Astrocyte (in vitro differentiated cells and primary cell): ENCODE results near the gene CLCN7. TPM values are rescaled to one million over a fixed set of nuclear protein-coding genes. Genes with fewer than 3 reads are reported as not detected.

Experiments used
- DNase-seq: peaks from one replicate; pipeline ENCODE4 v3.0.0-alpha.2; 2010; ENCODE audit warnings: low read depth
- FAIRE-seq: peaks from 2 replicates; lab custom pipeline; 2011; peaks lifted over from hg19 to GRCh38; lab: Jason Lieb, UNC
- H2AFZ ChIP-seq: 2 replicates; pipeline ENCODE4 v1.6.0; 2012; ENCODE audit warnings: low read depth, low read length, inconsistent platforms
- H3K27ac ChIP-seq: 2 replicates; pipeline ENCODE4 v1.5.1; 2011; ENCODE audit warnings: low read depth, low read length, inconsistent platforms
- H3K27me3 ChIP-seq: 2 replicates; pipeline ENCODE4 v1.6.0; 2011; ENCODE audit warnings: low read length, inconsistent platforms; ENCODE audit not compliant: insufficient read depth
- H3K36me3 ChIP-seq: 2 replicates; pipeline ENCODE4 v1.5.1; 2011; ENCODE audit warnings: low read length, inconsistent platforms; ENCODE audit not compliant: insufficient read depth
- H3K4me1 ChIP-seq: 2 replicates; pipeline ENCODE4 v1.5.1; 2011; ENCODE audit warnings: low read length, inconsistent platforms; ENCODE audit not compliant: insufficient read depth
- H3K4me2 ChIP-seq: 2 replicates; pipeline ENCODE4 v1.6.0; 2012; ENCODE audit warnings: low read length, inconsistent platforms
- H3K4me3 ChIP-seq: 2 replicates; pipeline ENCODE4 v1.5.1; 2011; ENCODE audit warnings: low read depth, mild to moderate bottlenecking, low read length, inconsistent platforms; ENCODE audit not compliant: insufficient read depth
- H3K79me2 ChIP-seq: 2 replicates; pipeline ENCODE4 v1.6.0; 2012; ENCODE audit warnings: mild to moderate bottlenecking, low read length, inconsistent platforms; ENCODE audit not compliant: insufficient read depth
- H3K9ac ChIP-seq: 2 replicates; pipeline ENCODE4 v1.6.0; 2012; ENCODE audit warnings: mild to moderate bottlenecking, low read length, inconsistent platforms
- H3K9me3 ChIP-seq: 2 replicates; pipeline ENCODE4 v1.5.1; 2012; ENCODE audit warnings: low read depth, mild to moderate bottlenecking, low read length, inconsistent platforms; ENCODE audit not compliant: insufficient read depth
- H4K20me1 ChIP-seq: 2 replicates; pipeline ENCODE4 v1.6.0; 2012; ENCODE audit warnings: low read length, inconsistent platforms; ENCODE audit not compliant: insufficient read depth
- H3K27ac Mint-ChIP-seq: one replicate; pipeline ENCODE4 v1.8.0; 2021; ENCODE audit warnings: mild to moderate bottlenecking, mixed read lengths; ENCODE audit not compliant: unreplicated experiment
- H3K27me3 Mint-ChIP-seq: one replicate; pipeline ENCODE4 v1.8.0; 2021; ENCODE audit warnings: low read depth, mixed read lengths; ENCODE audit not compliant: unreplicated experiment
- H3K36me3 Mint-ChIP-seq: one replicate; pipeline ENCODE4 v1.8.0; 2021; ENCODE audit warnings: low read depth, mixed read lengths; ENCODE audit not compliant: unreplicated experiment
- H3K4me1 Mint-ChIP-seq: one replicate; pipeline ENCODE4 v1.8.0; 2021; ENCODE audit warnings: low read depth, mixed read lengths; ENCODE audit not compliant: unreplicated experiment
- H3K4me3 Mint-ChIP-seq: one replicate; pipeline ENCODE4 v1.8.0; 2021; ENCODE audit warnings: mild to moderate bottlenecking, moderate library complexity, mixed read lengths; ENCODE audit not compliant: unreplicated experiment
- H3K9me3 Mint-ChIP-seq: one replicate; pipeline ENCODE4 v1.8.0; 2021; ENCODE audit warnings: mild to moderate bottlenecking, mixed read lengths; ENCODE audit not compliant: unreplicated experiment
- EZH2 ChIP-seq: IDR thresholded peaks from 2 replicates; pipeline ENCODE4 v1.6.1; 2012; ENCODE audit warnings: mild to moderate bottlenecking, low read length, inconsistent platforms; ENCODE audit not compliant: insufficient read depth
- total RNA-seq: library from RNA; stranded (reverse); gene quantifications from 2 replicates; pipeline ENCODE4 v1.2.1, GENCODE V29; 2021
- TF ChIP-seq, protein P1 (sequence below): IDR thresholded peaks from 2 replicates; pipeline ENCODE4 v1.5.1; 2011; ENCODE audit warnings: low read depth, mild to moderate bottlenecking, inconsistent platforms, low read length, moderate library complexity; ENCODE audit not compliant: insufficient read depth

CLCN7 gene
- total RNA-seq, 1 donor from 2014 or later, result 66.7 TPM

- H4K20me1 ChIP-seq, result peaks cover 4% of the 10 kb centered on the region
- no peak overlapping the region for H3K4me3 Mint-ChIP-seq
- H2AFZ ChIP-seq, result no peak overlapping the region
- H3K79me2 ChIP-seq, result peaks cover 30% of the 10 kb centered on the region
- no peak overlapping the region for H3K9ac ChIP-seq
- H3K27ac Mint-ChIP-seq, result peak overlapping the region; percentile 58
- no peak overlapping the region for H3K4me3 ChIP-seq
- H3K27me3 Mint-ChIP-seq, result no peaks in the 10 kb centered on the region
- no peak overlapping the region for H3K27ac ChIP-seq
- H3K4me1 ChIP-seq, result peaks cover 6% of the 10 kb centered on the region
- H3K4me2 ChIP-seq, result no peak overlapping the region
- no peak for FAIRE-seq
- no peaks in the 10 kb centered on the region for H3K9me3 ChIP-seq
- H3K36me3 Mint-ChIP-seq, result peaks cover 4% of the 10 kb centered on the region
- H3K36me3 ChIP-seq, result no peaks in the 10 kb centered on the region
- no peak for TF ChIP-seq EZH2
- TF ChIP-seq, protein P1, sequence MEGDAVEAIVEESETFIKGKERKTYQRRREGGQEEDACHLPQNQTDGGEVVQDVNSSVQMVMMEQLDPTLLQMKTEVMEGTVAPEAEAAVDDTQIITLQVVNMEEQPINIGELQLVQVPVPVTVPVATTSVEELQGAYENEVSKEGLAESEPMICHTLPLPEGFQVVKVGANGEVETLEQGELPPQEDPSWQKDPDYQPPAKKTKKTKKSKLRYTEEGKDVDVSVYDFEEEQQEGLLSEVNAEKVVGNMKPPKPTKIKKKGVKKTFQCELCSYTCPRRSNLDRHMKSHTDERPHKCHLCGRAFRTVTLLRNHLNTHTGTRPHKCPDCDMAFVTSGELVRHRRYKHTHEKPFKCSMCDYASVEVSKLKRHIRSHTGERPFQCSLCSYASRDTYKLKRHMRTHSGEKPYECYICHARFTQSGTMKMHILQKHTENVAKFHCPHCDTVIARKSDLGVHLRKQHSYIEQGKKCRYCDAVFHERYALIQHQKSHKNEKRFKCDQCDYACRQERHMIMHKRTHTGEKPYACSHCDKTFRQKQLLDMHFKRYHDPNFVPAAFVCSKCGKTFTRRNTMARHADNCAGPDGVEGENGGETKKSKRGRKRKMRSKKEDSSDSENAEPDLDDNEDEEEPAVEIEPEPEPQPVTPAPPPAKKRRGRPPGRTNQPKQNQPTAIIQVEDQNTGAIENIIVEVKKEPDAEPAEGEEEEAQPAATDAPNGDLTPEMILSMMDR, result no peak
- H3K4me1 Mint-ChIP-seq, result peaks cover 8% of the 10 kb centered on the region
- no peaks in the 10 kb centered on the region for H3K27me3 ChIP-seq
- no peaks in the 10 kb centered on the region for H3K9me3 Mint-ChIP-seq
- DNase-seq, result no peak
Observed at GRCh38 chr16:1416521-1416941, 58.3 kb downstream of the CLCN7 start.

- no peaks in the 10 kb centered on the region for H3K9me3 ChIP-seq
- H3K4me3 ChIP-seq, result peak within 1 kb of the TSS; percentile 74
- Mint-ChIP-seq H3K9me3 (no peaks in the 10 kb centered on the region), H3K27me3 (no peaks in the 10 kb centered on the region), H3K4me1 (peaks cover 8% of the 10 kb centered on the region), H3K27ac (peak within 1 kb of the TSS; percentile 83), H3K4me3 (peak within 1 kb of the TSS; percentile 83), H3K36me3 (peaks cover 4% of the 10 kb centered on the region)
- H3K4me1 ChIP-seq, result peaks cover 4% of the 10 kb centered on the region
- TF ChIP-seq, protein P1, result no peak
- no peak for TF ChIP-seq EZH2
- no peaks in the 10 kb centered on the region for H3K27me3 ChIP-seq
- H3K4me2 ChIP-seq, result peak within 1 kb of the TSS; percentile 90
- H3K27ac ChIP-seq, result no peak within 1 kb of the TSS
- DNase-seq, result no peak
- peaks cover 4% of the 10 kb centered on the region for H4K20me1 ChIP-seq
- no peak for FAIRE-seq
- H3K9ac ChIP-seq, result peak within 1 kb of the TSS; percentile 80
- H3K36me3 ChIP-seq, result no peaks in the 10 kb centered on the region
- peaks cover 21% of the 10 kb centered on the region for H3K79me2 ChIP-seq
- peak within 1 kb of the TSS; percentile 84 for H2AFZ ChIP-seq
Observed at GRCh38 chr16:1414532-1415260, 60.1 kb downstream of the CLCN7 start, which contains the start of gene UNKL. Gene UNKL, minus strand, starts transcription at chr16:1414704. Its CDS starts 13 bp downstream, at chr16:1414691.
